Measurements from ENCODE around the gene MRPL36. TPM values are rescaled to one million over a fixed set of nuclear protein-coding genes. Genes with fewer than 3 reads are reported as not detected.

Gene MRPL36
- total RNA-seq, 1 experiment from 2014 or later = 102 TPM

DNA sequence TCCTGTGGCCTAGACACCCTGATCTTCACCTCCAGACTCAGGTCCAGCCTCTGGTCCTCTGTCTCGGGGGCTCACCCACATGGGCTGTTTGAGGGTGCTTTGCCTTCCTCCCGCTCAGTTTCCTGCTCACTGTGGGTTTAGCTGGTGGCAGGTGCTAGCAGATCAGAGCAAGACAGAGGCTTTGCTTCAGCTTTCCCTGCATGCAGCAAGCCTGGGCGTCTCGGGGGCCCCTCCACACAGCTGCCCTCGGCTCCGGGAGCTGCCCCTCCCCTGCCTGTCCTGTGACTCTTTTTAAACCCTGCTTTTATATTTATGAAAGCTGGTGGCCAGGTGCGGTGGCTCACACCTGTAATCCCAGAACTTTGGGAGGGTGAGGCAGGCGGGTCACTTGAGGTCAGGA, 14.6 kb downstream of the MRPL36 start:
- H3K4me3 ChIP-seq (ENCODE audit: low read depth, low read length, poor library complexity, severe bottlenecking) = no peak overlapping the region
- no peak overlapping the region for H3K27ac ChIP-seq (ENCODE audit: low read depth, low read length, poor library complexity, severe bottlenecking)
- CTCF ChIA-PET = no interaction called here
- no peak for DNase-seq (ENCODE audit: low spot score)
- no peaks in the 10 kb centered on the region for H3K27me3 ChIP-seq (replicated peaks; ENCODE audit: insufficient read depth, low read depth, low read length, poor library complexity)
- H3K4me1 ChIP-seq (ENCODE audit: insufficient read depth, low read length, poor library complexity, severe bottlenecking) = peaks cover 15% of the 10 kb centered on the region
- intact Hi-C loops (cut with micrococcal nuclease; ENCODE audit: unreplicated experiment) = no loop called here
- H3K9me3 ChIP-seq (ENCODE audit: low read depth, low read length, poor library complexity, severe bottlenecking) = no peaks in the 10 kb centered on the region
- TF ChIP-seq, protein P1, sequence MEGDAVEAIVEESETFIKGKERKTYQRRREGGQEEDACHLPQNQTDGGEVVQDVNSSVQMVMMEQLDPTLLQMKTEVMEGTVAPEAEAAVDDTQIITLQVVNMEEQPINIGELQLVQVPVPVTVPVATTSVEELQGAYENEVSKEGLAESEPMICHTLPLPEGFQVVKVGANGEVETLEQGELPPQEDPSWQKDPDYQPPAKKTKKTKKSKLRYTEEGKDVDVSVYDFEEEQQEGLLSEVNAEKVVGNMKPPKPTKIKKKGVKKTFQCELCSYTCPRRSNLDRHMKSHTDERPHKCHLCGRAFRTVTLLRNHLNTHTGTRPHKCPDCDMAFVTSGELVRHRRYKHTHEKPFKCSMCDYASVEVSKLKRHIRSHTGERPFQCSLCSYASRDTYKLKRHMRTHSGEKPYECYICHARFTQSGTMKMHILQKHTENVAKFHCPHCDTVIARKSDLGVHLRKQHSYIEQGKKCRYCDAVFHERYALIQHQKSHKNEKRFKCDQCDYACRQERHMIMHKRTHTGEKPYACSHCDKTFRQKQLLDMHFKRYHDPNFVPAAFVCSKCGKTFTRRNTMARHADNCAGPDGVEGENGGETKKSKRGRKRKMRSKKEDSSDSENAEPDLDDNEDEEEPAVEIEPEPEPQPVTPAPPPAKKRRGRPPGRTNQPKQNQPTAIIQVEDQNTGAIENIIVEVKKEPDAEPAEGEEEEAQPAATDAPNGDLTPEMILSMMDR (conservative IDR thresholded peaks at IDR 0.05; ENCODE audit: low read depth, low read length) = no peak
- no peak for TF ChIP-seq EZH2 (IDR thresholded peaks at IDR 0.05; ENCODE audit: borderline replicate concordance, low read depth, low read length, poor library complexity, severe bottlenecking)
- POLR2A ChIA-PET (ENCODE audit: low non-redundant PET) = no interaction called here
- H3K36me3 ChIP-seq (ENCODE audit: insufficient read depth, low read length, poor library complexity, severe bottlenecking) = no peaks in the 10 kb centered on the region
- no TSS peak for BruUV-seq (replicated peaks)

DNA sequence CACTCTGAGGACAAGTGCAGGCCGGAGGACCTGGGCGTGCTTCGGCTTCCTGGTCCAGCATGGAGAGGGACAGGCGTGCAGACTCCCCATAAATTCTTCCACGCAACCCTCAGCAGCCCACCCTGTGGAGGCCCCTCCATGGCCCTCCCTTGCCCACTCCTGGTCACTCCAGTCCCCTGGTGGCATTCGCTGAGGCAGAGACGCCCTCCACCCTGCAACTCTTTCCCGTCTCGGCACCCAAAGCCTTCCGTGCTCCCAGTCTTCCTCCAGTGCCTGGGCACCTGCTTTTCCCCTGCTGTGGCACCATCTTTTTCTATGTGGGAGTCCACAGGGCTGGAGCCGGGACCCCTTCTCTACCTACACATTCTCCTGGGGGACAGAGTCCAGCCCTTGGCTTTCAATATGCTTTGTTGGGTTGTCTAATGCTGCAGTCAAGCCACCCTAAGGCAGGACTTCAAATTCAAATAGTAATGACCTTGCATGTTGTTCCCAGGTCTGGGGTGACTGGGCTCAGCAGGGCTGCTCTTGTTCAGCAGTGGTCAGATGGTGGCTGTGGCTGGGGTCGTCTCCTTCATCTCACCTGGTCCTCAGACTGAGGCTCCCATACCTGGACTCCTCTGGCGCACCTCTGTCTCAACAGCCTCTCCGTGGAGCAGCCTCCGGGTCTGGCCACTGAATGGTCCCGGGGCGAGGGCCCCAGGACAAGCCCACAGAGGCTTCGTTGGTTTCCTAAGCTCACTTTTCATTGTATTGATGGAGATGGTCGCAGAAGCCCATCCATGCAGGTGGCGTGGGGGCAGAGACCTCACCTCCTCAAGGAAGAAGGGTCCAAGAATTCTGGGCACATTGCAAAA, 15.2 kb downstream of the MRPL36 start:
- POLR2A ChIA-PET (ENCODE audit: low non-redundant PET) = no interaction called here
- Histone ChIP-seq H3K9me3 (ENCODE audit: low read depth, low read length, poor library complexity, severe bottlenecking) (no peaks in the 10 kb centered on the region), H3K36me3 (ENCODE audit: insufficient read depth, low read length, poor library complexity, severe bottlenecking) (no peaks in the 10 kb centered on the region), H3K4me3 (ENCODE audit: low read depth, low read length, poor library complexity, severe bottlenecking) (no peak overlapping the region), H3K4me1 (ENCODE audit: insufficient read depth, low read length, poor library complexity, severe bottlenecking) (peaks cover 9% of the 10 kb centered on the region), H3K27me3 (replicated peaks; ENCODE audit: insufficient read depth, low read depth, low read length, poor library complexity) (no peaks in the 10 kb centered on the region), H3K27ac (ENCODE audit: low read depth, low read length, poor library complexity, severe bottlenecking) (no peak overlapping the region)
- intact Hi-C loops (cut with micrococcal nuclease; ENCODE audit: unreplicated experiment) = no loop called here
- no peak for DNase-seq (ENCODE audit: low spot score)
- TF ChIP-seq, protein P1 (conservative IDR thresholded peaks at IDR 0.05; ENCODE audit: low read depth, low read length) = no peak
- no peak for TF ChIP-seq EZH2 (IDR thresholded peaks at IDR 0.05; ENCODE audit: borderline replicate concordance, low read depth, low read length, poor library complexity, severe bottlenecking)
- BruUV-seq (replicated peaks) = no TSS peak
- CTCF ChIA-PET = no interaction called here

DNA sequence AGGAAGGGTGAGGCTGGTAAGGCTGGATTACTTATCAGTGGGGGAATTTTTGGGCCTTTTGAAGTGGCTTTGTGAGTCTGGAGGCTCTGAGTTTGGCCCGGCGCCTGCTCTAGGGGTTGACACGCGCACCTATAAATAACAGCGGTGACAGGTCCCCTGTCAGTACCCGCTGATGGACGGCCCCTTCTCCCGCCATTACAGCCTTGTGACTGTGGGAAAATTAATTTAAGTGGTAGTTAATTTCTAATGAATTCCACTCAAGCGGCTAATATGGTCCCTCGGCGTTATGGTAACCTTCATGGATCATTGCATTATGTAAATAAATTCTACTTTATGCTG, 16.5 kb downstream of the MRPL36 start:
- no TSS peak for BruUV-seq (replicated peaks)
- no peak overlapping the region for H3K4me3 ChIP-seq (ENCODE audit: low read depth, low read length, poor library complexity, severe bottlenecking)
- intact Hi-C loops (cut with micrococcal nuclease; ENCODE audit: unreplicated experiment) = no loop called here
- H3K27ac ChIP-seq (ENCODE audit: low read depth, low read length, poor library complexity, severe bottlenecking) = no peak overlapping the region
- DNase-seq (ENCODE audit: low spot score) = no peak
- ChIA-PET CTCF (no interaction called here), POLR2A (ENCODE audit: low non-redundant PET) (interaction anchor here (0.6 kb wide), 1 partner anchor 37 kb away, joined by 3 read pairs; no protein-coding TSS in a partner anchor)
- H3K27me3 ChIP-seq (replicated peaks; ENCODE audit: insufficient read depth, low read depth, low read length, poor library complexity) = no peaks in the 10 kb centered on the region
- TF ChIP-seq, protein P1 (conservative IDR thresholded peaks at IDR 0.05; ENCODE audit: low read depth, low read length) = no peak
- no peak for TF ChIP-seq EZH2 (IDR thresholded peaks at IDR 0.05; ENCODE audit: borderline replicate concordance, low read depth, low read length, poor library complexity, severe bottlenecking)
- H3K9me3 ChIP-seq (ENCODE audit: low read depth, low read length, poor library complexity, severe bottlenecking) = no peaks in the 10 kb centered on the region
- peaks cover 7% of the 10 kb centered on the region for H3K4me1 ChIP-seq (ENCODE audit: insufficient read depth, low read length, poor library complexity, severe bottlenecking)
- H3K36me3 ChIP-seq (ENCODE audit: insufficient read depth, low read length, poor library complexity, severe bottlenecking) = no peaks in the 10 kb centered on the region

Data from A673 (cell line).